GM19328 (cell line): ENCODE results near the gene MC1R.
A peak's percentile ranks its signal among the peaks of the same experiment; 100 is the strongest.
"Not testable (repeated sequence)": the region's sequence is repeated elsewhere in the genome, so short reads cannot be mapped to it uniquely, and the experiment has no call there.

Experiments
- ATAC-seq: cut with Tn5 transposase; IDR thresholded peaks from one replicate; pipeline ENCODE4 v1.9.1; 2021; ENCODE audit warnings: mild to moderate bottlenecking, moderate library complexity; ENCODE audit not compliant: unreplicated experiment

The MC1R gene

GRCh38 chr16:89918453-89919347, at the start of gene MC1R:
Gene MC1R, plus strand, starts transcription at chr16:89918862. Its CDS starts 397 bp downstream, at chr16:89919259.
- ATAC-seq: no peak

- no peak for ATAC-seq
Observed at GRCh38 chr16:89869911-89870310, 48.8 kb upstream of the MC1R start.

- ATAC-seq: no peak
Observed at GRCh38 chr16:89870440-89870839, 48.2 kb upstream of the MC1R start.

GRCh38 chr16:89871895-89872294, 46.8 kb upstream of the MC1R start:
- no peak for ATAC-seq

GRCh38 chr16:89873109-89873971, 45.3 kb upstream of the MC1R start, which contains the start of gene TCF25:
Gene TCF25, plus strand, starts transcription at chr16:89873592. Its CDS starts 76 bp downstream, at chr16:89873668.
- ATAC-seq: peak; percentile 39

GRCh38 chr16:89873972-89874689, 44.5 kb upstream of the MC1R start:
- peak; percentile 58 for ATAC-seq

- ATAC-seq: not testable (repeated sequence)
Observed at GRCh38 chr16:89879123-89879522, 39.5 kb upstream of the MC1R start.

GRCh38 chr16:89880477-89881367, 37.9 kb upstream of the MC1R start:
- no peak for ATAC-seq

GRCh38 chr16:89881368-89881730, 37.3 kb upstream of the MC1R start:
- no peak for ATAC-seq

GRCh38 chr16:89883346-89884040, 35.2 kb upstream of the MC1R start:
- ATAC-seq: no peak

GRCh38 chr16:89884041-89884421, 34.6 kb upstream of the MC1R start:
- no peak for ATAC-seq

GRCh38 chr16:89887243-89887642, 31.4 kb upstream of the MC1R start:
- no peak for ATAC-seq

GRCh38 chr16:89890200-89890599, 28.5 kb upstream of the MC1R start:
- no peak for ATAC-seq

GRCh38 chr16:89890886-89891657, 27.6 kb upstream of the MC1R start:
- ATAC-seq: no peak

- ATAC-seq: no peak
Observed at GRCh38 chr16:89892055-89892630, 26.5 kb upstream of the MC1R start.

- no peak for ATAC-seq
Observed at GRCh38 chr16:89892635-89893034, 26.0 kb upstream of the MC1R start.

- ATAC-seq: no peak
Observed at GRCh38 chr16:89893642-89894548, 24.8 kb upstream of the MC1R start.
